Activated CD8-positive, alpha-beta memory T cell treated with anti-CD3 and anti-CD28 coated beads, Interleukin-2, amount 10 ng/mL, durations not matched to agents 7 days and 5 days (primary cell): ENCODE results near the gene UNC93B1. TPM values are rescaled to one million over a fixed set of nuclear protein-coding genes. Genes with fewer than 3 reads are reported as not detected.
A peak's percentile ranks its signal among the peaks of the same experiment; 100 is the strongest.
"Not testable (repeated sequence)": the region's sequence is repeated elsewhere in the genome, so short reads cannot be mapped to it uniquely, and the experiment has no call there.

Experiments used
- ATAC-seq: fragments of 150-1000 bp; cut with Tn5 transposase; one replicate; pipeline ENCODE4 v1.10.0; 2021; ENCODE audit warnings: moderate library complexity
- CTCF ChIA-PET: fragments of 350-600 bp; sonication (Branson Sonifier 250); formaldehyde crosslinking; loops from one replicate; lab custom pipeline; 2021; ENCODE audit warnings: antibody characterized with exemption; lab: Charles Lee
- DNase-seq: peaks from one replicate; pipeline ENCODE4 v3.0.0-alpha.2; 2020
- H3K27ac Mint-ChIP-seq: one replicate; pipeline ENCODE4 v1.8.0; 2021; ENCODE audit warnings: mild to moderate bottlenecking, mixed read lengths
- H3K27me3 Mint-ChIP-seq: one replicate; pipeline ENCODE4 v1.8.0; 2021; ENCODE audit warnings: mixed read lengths
- H3K36me3 Mint-ChIP-seq: one replicate; pipeline ENCODE4 v1.8.0; 2021; ENCODE audit warnings: mild to moderate bottlenecking, mixed read lengths
- H3K4me1 Mint-ChIP-seq: one replicate; pipeline ENCODE4 v1.8.0; 2021; ENCODE audit warnings: mixed read lengths
- H3K4me3 Mint-ChIP-seq: one replicate; pipeline ENCODE4 v1.8.0; 2021; ENCODE audit warnings: mild to moderate bottlenecking, moderate library complexity, mixed read lengths
- H3K9me3 Mint-ChIP-seq: one replicate; pipeline ENCODE4 v1.8.0; 2022; ENCODE audit warnings: low read depth, mixed read lengths
- total RNA-seq, 2 experiments: library from RNA; stranded (reverse); gene quantifications; one replicate each; pipeline ENCODE4 v1.2.3, GENCODE V29; 2021

The UNC93B1 gene
- total RNA-seq, 2 experiments from 2014 or later: 20.0 to 48.9 TPM

GRCh38 chr11:68004551-68005335 lies 846 bp upstream of the UNC93B1 start:
- peak overlapping the region; percentile 74 for H3K27ac Mint-ChIP-seq
- no peaks in the 10 kb centered on the region for H3K9me3 Mint-ChIP-seq
- ATAC-seq: no peak
- no peaks in the 10 kb centered on the region for H3K27me3 Mint-ChIP-seq
- no peak for DNase-seq
- H3K4me1 Mint-ChIP-seq: peaks cover 37% of the 10 kb centered on the region
- CTCF ChIA-PET: no interaction called here
- peaks cover 3% of the 10 kb centered on the region for H3K36me3 Mint-ChIP-seq
- H3K4me3 Mint-ChIP-seq: peak overlapping the region; percentile 74

GRCh38 chr11:68002938-68003845 lies 705 bp downstream of the UNC93B1 start:
- Mint-ChIP-seq H3K4me1 (peaks cover 44% of the 10 kb centered on the region), H3K4me3 (peak overlapping the region; percentile 67), H3K27ac (no peak overlapping the region), H3K27me3 (no peaks in the 10 kb centered on the region), H3K36me3 (peaks cover 3% of the 10 kb centered on the region), H3K9me3 (no peaks in the 10 kb centered on the region)
- ATAC-seq: peak; percentile 59
- CTCF ChIA-PET: interaction anchor here (1.2 to 1.7 kb wide), 2 partner anchors 9 to 27 kb away, joined by 3 to 7 read pairs; partner anchors contain the start of gene NDUFS8
- DNase-seq: peak; percentile 63

- Mint-ChIP-seq H3K36me3 (peaks cover 3% of the 10 kb centered on the region), H3K27ac (no peak overlapping the region), H3K27me3 (no peaks in the 10 kb centered on the region), H3K4me3 (peak overlapping the region; percentile 67), H3K4me1 (peaks cover 50% of the 10 kb centered on the region), H3K9me3 (no peaks in the 10 kb centered on the region)
- CTCF ChIA-PET: interaction anchor here (1.2 to 1.7 kb wide), 2 partner anchors 9 to 28 kb away, joined by 3 to 7 read pairs; partner anchors contain the start of gene NDUFS8
- ATAC-seq: no peak
- DNase-seq: no peak
These were observed 1.3 kb downstream of the UNC93B1 start for GRCh38 chr11:68002575-68002937.

- H3K27ac Mint-ChIP-seq: no peak overlapping the region
- CTCF ChIA-PET: interaction anchor here (3.4 kb wide), 1 partner anchor 44 kb away, joined by 15 read pairs; no protein-coding TSS in a partner anchor
- H3K36me3 Mint-ChIP-seq: peaks cover 10% of the 10 kb centered on the region
- no peaks in the 10 kb centered on the region for H3K27me3 Mint-ChIP-seq
- H3K4me1 Mint-ChIP-seq: peaks cover 53% of the 10 kb centered on the region
- no peaks in the 10 kb centered on the region for H3K9me3 Mint-ChIP-seq
- no peak overlapping the region for H3K4me3 Mint-ChIP-seq
- ATAC-seq (no peak), DNase-seq (no peak)
These were observed 4.2 kb downstream of the UNC93B1 start for GRCh38 chr11:67999704-68000103.

- H3K9me3 Mint-ChIP-seq: no peaks in the 10 kb centered on the region
- ATAC-seq: no peak
- CTCF ChIA-PET: interaction anchor here (3.4 kb wide), 1 partner anchor 44 kb away, joined by 15 read pairs; no protein-coding TSS in a partner anchor
- H3K4me1 Mint-ChIP-seq: peaks cover 50% of the 10 kb centered on the region
- DNase-seq: no peak
- no peaks in the 10 kb centered on the region for H3K27me3 Mint-ChIP-seq
- no peak overlapping the region for H3K27ac Mint-ChIP-seq
- H3K36me3 Mint-ChIP-seq: peaks cover 10% of the 10 kb centered on the region
- no peak overlapping the region for H3K4me3 Mint-ChIP-seq
These were observed 4.7 kb downstream of the UNC93B1 start for GRCh38 chr11:67999201-67999629.

- Mint-ChIP-seq H3K4me3 (peak overlapping the region; percentile 32), H3K9me3 (no peaks in the 10 kb centered on the region), H3K4me1 (peaks cover 51% of the 10 kb centered on the region), H3K36me3 (peaks cover 10% of the 10 kb centered on the region), H3K27me3 (no peaks in the 10 kb centered on the region), H3K27ac (peak overlapping the region; percentile 78)
- CTCF ChIA-PET: interaction anchor here (3.4 kb wide), 1 partner anchor 43 kb away, joined by 15 read pairs; no protein-coding TSS in a partner anchor
- peak; percentile 55 for ATAC-seq
- DNase-seq: peak; percentile 80
These were observed 5.5 kb downstream of the UNC93B1 start for GRCh38 chr11:67998150-67999045.

- H3K27ac Mint-ChIP-seq: peak overlapping the region; percentile 78
- no peaks in the 10 kb centered on the region for H3K27me3 Mint-ChIP-seq
- no peak for DNase-seq
- H3K4me1 Mint-ChIP-seq: peaks cover 45% of the 10 kb centered on the region
- peaks cover 10% of the 10 kb centered on the region for H3K36me3 Mint-ChIP-seq
- no peak for ATAC-seq
- CTCF ChIA-PET: interaction anchor here (3.4 kb wide), 1 partner anchor 42 kb away, joined by 15 read pairs; no protein-coding TSS in a partner anchor
- H3K4me3 Mint-ChIP-seq: no peak overlapping the region
- H3K9me3 Mint-ChIP-seq: no peaks in the 10 kb centered on the region
These were observed 6.4 kb downstream of the UNC93B1 start for GRCh38 chr11:67997475-67997921.

GRCh38 chr11:67996622-67997474 lies 7.0 kb downstream of the UNC93B1 start:
- CTCF ChIA-PET: interaction anchor here (3.4 kb wide), 1 partner anchor 41 kb away, joined by 15 read pairs; no protein-coding TSS in a partner anchor

GRCh38 chr11:67996051-67996450 lies 7.8 kb downstream of the UNC93B1 start:
- no peak overlapping the region for H3K4me3 Mint-ChIP-seq
- no peak for DNase-seq
- H3K9me3 Mint-ChIP-seq: no peaks in the 10 kb centered on the region
- peaks cover 41% of the 10 kb centered on the region for H3K4me1 Mint-ChIP-seq
- no peak overlapping the region for H3K27ac Mint-ChIP-seq
- H3K27me3 Mint-ChIP-seq: no peaks in the 10 kb centered on the region
- CTCF ChIA-PET: no interaction called here
- ATAC-seq: no peak
- peaks cover 7% of the 10 kb centered on the region for H3K36me3 Mint-ChIP-seq

More at GRCh38 chr11:67996622-67997474, 7.0 kb downstream of the UNC93B1 start:
- H3K4me3 Mint-ChIP-seq: no peak overlapping the region
- ATAC-seq (peak; percentile 66), DNase-seq (peak; percentile 67)
- H3K36me3 Mint-ChIP-seq: peaks cover 7% of the 10 kb centered on the region
- H3K27ac Mint-ChIP-seq: peak overlapping the region; percentile 78
- no peaks in the 10 kb centered on the region for H3K27me3 Mint-ChIP-seq
- H3K4me1 Mint-ChIP-seq: peaks cover 41% of the 10 kb centered on the region
- no peaks in the 10 kb centered on the region for H3K9me3 Mint-ChIP-seq

GRCh38 chr11:67995579-67995978 lies 8.3 kb downstream of the UNC93B1 start:
- DNase-seq, CTCF ChIA-PET, H3K36me3 Mint-ChIP-seq, H3K27ac Mint-ChIP-seq, H3K27me3 Mint-ChIP-seq, H3K4me3 Mint-ChIP-seq, H3K9me3 Mint-ChIP-seq, ATAC-seq: not testable (repeated sequence)
- peaks cover 40% of the 10 kb centered on the region for H3K4me1 Mint-ChIP-seq

GRCh38 chr11:67995129-67995528 lies 8.8 kb downstream of the UNC93B1 start:
- H3K27ac Mint-ChIP-seq, H3K4me3 Mint-ChIP-seq, ATAC-seq, H3K27me3 Mint-ChIP-seq, H3K36me3 Mint-ChIP-seq, CTCF ChIA-PET, H3K9me3 Mint-ChIP-seq, DNase-seq: not testable (repeated sequence)
- peaks cover 36% of the 10 kb centered on the region for H3K4me1 Mint-ChIP-seq
